Thymus (tissue), 11 donors: ENCODE measurements around the gene SMARCC1. TPM values are rescaled to one million over a fixed set of nuclear protein-coding genes. Genes with fewer than 3 reads are reported as not detected.

Experiments
- DNase-seq, 9 donors: peaks; one replicate each; pipeline ENCODE4 v3.0.0-alpha.2; 2013; ENCODE audit warnings: low spot score in 9 of 9, low read depth in 6 of 9, missing footprints in 1 of 9
- H3K27ac ChIP-seq, 2 donors: one replicate each; pipeline ENCODE4 v1.5.1; 2013; ENCODE audit warnings: control low read depth in 1 of 2, low read depth in 1 of 2, low read length in 1 of 2, mild to moderate bottlenecking in 1 of 2, moderate library complexity in 1 of 2
- H3K27me3 ChIP-seq, 2 donors: one replicate each; pipeline ENCODE4 v1.5.1; 2013; ENCODE audit warnings: low read length in 1 of 2; ENCODE audit not compliant: control insufficient read depth in 2 of 2, insufficient read depth in 1 of 2
- H3K36me3 ChIP-seq, 2 donors: one replicate each; pipeline ENCODE4 v1.5.1; 2013; ENCODE audit warnings: low read length in 1 of 2, mild to moderate bottlenecking in 1 of 2, moderate library complexity in 1 of 2; ENCODE audit not compliant: control insufficient read depth in 2 of 2, insufficient read depth in 2 of 2
- H3K4me1 ChIP-seq, 2 donors: one replicate each; pipeline ENCODE4 v1.5.1; 2013; ENCODE audit warnings: low read length in 2 of 2; ENCODE audit not compliant: control insufficient read depth in 2 of 2, insufficient read depth in 2 of 2
- H3K4me3 ChIP-seq, 2 donors: one replicate each; pipeline ENCODE4 v1.5.1; 2013; ENCODE audit warnings: low read length in 2 of 2, control low read depth in 1 of 2, mild to moderate bottlenecking in 1 of 2
- H3K9me3 ChIP-seq, 2 donors: one replicate each; pipeline ENCODE4 v1.5.1; 2013; ENCODE audit warnings: low read length in 1 of 2, mild to moderate bottlenecking in 1 of 2; ENCODE audit not compliant: control insufficient read depth in 2 of 2, insufficient read depth in 1 of 2
- WGBS: extraction: QIAGEN DNeasy Blood & Tissue Kit; methylation state at CpG from one replicate; pipeline ENCODE4 v1.1.7; 2013; 5-methylcytosine and 5-hydroxymethylcytosine counted together
- polyA plus RNA-seq: library from polyadenylated mRNA; stranded (reverse); fragments of 200-250 nt; gene quantifications from one replicate; pipeline ENCODE4 v1.2.3, GENCODE V29; 2013
- total RNA-seq: library from RNA; stranded (reverse); fragments of 120-200 nt; gene quantifications from one replicate; pipeline ENCODE4 v1.2.4, GENCODE V29; 2013
- donor health status: healthy.

Gene SMARCC1
- total and polyA plus RNA-seq, 2 donors: 19.9 to 35.6 TPM

DNA sequence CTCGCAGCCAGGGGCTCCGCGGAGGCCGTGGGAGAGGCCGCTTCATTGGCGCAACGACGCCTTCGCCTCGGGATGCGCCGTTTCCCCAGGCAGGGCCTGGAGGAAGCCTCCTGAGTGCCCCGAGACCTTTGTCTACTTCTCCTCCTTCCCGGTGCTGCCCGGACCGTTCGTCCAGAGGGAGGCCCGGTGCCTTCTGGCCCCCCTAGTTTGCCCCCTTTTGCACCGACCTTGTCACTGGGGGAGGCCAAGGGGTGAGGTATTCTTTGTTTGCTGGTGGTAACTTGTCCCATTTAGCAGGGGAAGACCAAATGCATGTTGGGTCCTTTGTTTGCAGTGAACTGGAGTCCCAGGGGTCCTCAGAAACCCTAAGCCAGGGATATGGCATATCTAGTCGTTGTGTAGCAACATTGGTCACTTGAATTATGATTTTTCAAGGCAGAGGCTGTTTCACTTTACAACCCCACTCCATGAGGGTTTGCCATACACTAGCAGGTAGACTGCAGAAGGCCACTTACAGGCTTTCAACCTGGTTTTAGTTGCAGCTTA is 21.9 kb upstream of the SMARCC1 start:
- under 1% methylated on average over 20 of the region's 20 CpGs for WGBS
- DNase-seq: peak in 5 of 9 donors; percentile 13 to 66 (median 37)
- peak overlapping the region; percentile 70 to 98 for H3K27ac ChIP-seq
- H3K36me3 ChIP-seq: peaks cover 9 to 30% of the 10 kb centered on the region in 2 donors
- no peaks in the 10 kb centered on the region for H3K9me3 ChIP-seq
- H3K27me3 ChIP-seq: no peaks in the 10 kb centered on the region
- H3K4me3 ChIP-seq: peak overlapping the region; percentile 86 to 99
- peaks cover 6 to 16% of the 10 kb centered on the region in 2 donors for H3K4me1 ChIP-seq

DNA sequence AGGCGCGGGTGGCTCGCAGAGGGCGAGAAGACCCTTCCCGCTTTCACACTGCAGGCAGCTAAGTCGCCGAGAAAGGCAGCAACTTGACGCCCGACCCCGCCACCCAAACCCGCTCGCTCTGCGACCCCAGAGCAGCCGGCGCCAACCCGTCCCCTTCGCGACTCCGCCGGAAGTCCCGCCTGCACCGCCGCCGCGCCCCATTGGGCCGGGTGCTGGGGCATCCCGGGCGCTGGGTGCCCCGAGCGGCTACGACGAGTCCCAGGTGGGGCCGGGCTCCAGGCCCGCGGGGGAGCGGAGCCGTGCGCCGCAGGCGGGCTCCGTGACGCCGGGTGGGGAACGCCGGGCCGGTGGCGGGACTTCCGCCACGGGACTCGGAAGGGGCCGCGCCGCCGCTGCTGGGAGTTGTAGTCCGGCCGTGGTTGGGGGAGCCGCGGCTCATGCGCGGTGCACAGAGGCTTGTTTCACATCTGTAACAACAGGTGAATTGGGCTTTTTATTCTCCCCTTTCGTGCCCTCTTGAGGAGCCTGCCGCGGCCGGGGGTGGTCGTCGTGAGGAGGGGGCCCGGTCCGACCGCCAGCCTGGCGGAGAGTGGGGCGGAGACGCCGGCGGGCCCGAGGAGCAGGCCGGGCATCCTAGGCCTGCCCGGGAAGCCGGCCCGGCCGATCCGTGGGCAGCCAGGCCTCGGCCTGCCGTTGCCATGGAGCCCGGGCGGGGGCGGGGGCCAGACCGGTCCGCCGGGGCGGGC is 21.2 kb upstream of the SMARCC1 start, which contains the start of gene DHX30:
Gene DHX30, plus strand, starts transcription at position 405 of the 746 bp plus-strand sequence. CDS start 7,546 bp downstream, outside the sequence.
- peak in 8 of 9 donors; percentile 67 to 91 (median 79) for DNase-seq
- under 1% methylated on average over 90 of the region's 90 CpGs for WGBS
- peaks cover 6 to 16% of the 10 kb centered on the region in 2 donors for H3K4me1 ChIP-seq
- H3K4me3 ChIP-seq: peak within 1 kb of the TSS; percentile 86 to 99
- H3K36me3 ChIP-seq: peaks cover 4 to 26% of the 10 kb centered on the region in 2 donors
- H3K9me3 ChIP-seq: no peaks in the 10 kb centered on the region
- no peaks in the 10 kb centered on the region for H3K27me3 ChIP-seq
- H3K27ac ChIP-seq: peak within 1 kb of the TSS; percentile 91 to 98

DNA sequence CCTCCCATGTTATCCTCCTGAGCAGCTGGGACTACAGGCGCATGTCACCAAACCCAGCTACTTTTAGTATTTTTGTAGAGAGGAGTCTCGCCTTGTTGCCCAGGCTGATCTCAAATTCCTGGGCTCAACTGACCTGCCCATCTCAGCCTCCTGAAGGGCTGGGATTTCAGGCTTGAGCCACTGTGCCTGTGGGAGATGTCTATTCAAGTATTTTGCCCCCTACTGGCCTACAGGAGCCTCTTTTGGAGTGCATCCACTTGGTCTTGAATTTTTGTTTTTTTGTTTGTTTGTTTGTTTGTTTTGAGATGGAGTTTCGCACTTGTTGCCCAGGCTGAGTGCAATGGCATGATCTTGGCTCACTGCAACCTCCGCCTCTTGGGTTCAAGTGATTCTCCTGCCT is 18.0 kb upstream of the SMARCC1 start:
- Histone ChIP-seq H3K36me3 (no peaks in the 10 kb centered on the region), H3K27me3 (no peaks in the 10 kb centered on the region), H3K4me1 (peaks cover 6 to 16% of the 10 kb centered on the region in 2 donors), H3K4me3 (no peak overlapping the region), H3K9me3 (no peaks in the 10 kb centered on the region), H3K27ac (no peak overlapping the region)
- WGBS: 97% methylated on average over 4 of the region's 4 CpGs
- DNase-seq: no peak

DNA sequence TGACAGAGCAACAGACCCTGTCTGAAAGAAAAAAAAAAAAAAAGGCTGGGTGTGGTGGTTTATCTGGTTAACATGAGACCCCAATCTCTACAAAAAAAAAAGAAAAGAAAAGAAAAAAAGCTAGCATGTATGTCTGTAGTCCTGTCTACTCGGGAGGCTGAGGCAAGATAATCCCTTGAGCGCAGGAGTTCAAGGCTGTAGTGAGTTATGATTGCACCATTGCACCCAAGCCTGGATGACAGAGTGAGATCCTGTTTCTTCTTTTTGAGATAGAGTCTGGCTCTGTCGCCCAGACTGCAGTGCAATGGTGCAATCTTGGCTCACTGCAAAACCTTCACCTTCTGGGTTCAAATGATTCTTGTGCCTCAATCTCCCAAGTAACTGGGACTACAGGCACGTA is 12.9 kb upstream of the SMARCC1 start:
- WGBS: 93% methylated on average over 4 of the region's 4 CpGs

DNA sequence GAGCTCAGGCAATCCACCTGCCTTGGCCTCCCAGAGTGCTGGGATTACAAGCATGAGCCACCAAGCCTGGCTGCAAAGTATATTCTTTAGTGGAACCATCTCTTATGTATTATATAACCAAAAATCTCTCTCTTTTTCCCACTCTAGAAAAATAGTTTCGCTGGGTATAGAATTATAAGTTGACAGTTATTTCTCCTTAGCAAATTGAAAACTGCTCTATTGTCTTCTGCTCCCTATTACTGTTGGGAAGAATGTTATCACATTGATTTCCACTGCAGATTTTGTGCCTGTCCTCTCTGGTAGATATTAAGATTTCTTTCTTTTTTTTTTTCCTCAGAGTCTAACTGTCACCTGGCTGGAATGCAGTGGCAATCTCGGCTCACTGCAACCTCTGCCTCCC is 11.0 kb upstream of the SMARCC1 start:
- WGBS: over 99% methylated on average over 2 of the region's 2 CpGs
- Histone ChIP-seq H3K27ac (no peak overlapping the region), H3K27me3 (no peaks in the 10 kb centered on the region), H3K36me3 (no peaks in the 10 kb centered on the region), H3K9me3 (peaks cover 0 to 13% of the 10 kb centered on the region in 2 donors), H3K4me3 (no peak overlapping the region), H3K4me1 (peaks cover 0 to 3% of the 10 kb centered on the region in 2 donors)
- no peak for DNase-seq

More for the DNA sequence above, 12.9 kb upstream of the SMARCC1 start:
- DNase-seq: no peak
- H3K27me3 ChIP-seq: no peaks in the 10 kb centered on the region
- peaks cover 0 to 13% of the 10 kb centered on the region in 2 donors for H3K9me3 ChIP-seq
- no peaks in the 10 kb centered on the region for H3K36me3 ChIP-seq
- H3K4me3 ChIP-seq: no peak overlapping the region
- no peak overlapping the region for H3K27ac ChIP-seq
- H3K4me1 ChIP-seq: no peaks in the 10 kb centered on the region

DNA sequence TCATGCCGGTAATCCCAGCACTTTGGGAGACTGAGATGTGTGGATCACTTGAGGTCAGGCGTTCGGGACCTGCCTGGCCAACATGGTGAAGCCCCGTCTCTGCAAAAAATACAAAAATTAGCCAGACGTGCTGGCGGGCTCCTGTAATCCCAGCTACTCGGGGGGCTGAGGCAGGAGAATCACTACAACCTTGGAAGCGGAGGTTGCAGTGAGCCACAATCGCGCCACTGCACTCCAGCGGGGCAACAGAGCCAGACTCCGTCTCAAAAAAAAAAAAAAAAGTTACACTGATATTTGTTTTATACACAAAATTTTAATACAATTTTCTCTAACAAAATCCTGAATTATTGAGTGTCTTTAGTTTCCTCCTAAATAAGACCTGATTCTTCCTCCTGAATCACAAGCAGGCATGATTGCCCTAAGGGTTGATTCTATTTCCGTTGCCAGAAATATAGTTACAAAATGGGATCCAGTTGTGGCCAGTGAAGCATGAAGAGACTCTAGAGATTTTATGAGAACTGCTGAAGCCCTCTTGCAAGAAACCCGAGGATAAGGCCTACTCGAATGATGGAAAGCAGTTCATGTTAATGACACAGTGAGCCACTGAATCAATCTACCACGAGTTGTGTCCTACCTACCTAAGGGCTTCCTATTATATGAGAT is 9.6 kb upstream of the SMARCC1 start:
- Histone ChIP-seq H3K36me3 (no peaks in the 10 kb centered on the region), H3K4me1 (peaks cover 0 to 3% of the 10 kb centered on the region in 2 donors), H3K27me3 (no peaks in the 10 kb centered on the region), H3K9me3 (peaks cover 0 to 13% of the 10 kb centered on the region in 2 donors), H3K4me3 (no peak overlapping the region), H3K27ac (no peak overlapping the region)
- no peak for DNase-seq
- 97% methylated on average over 16 of the region's 16 CpGs for WGBS

DNA sequence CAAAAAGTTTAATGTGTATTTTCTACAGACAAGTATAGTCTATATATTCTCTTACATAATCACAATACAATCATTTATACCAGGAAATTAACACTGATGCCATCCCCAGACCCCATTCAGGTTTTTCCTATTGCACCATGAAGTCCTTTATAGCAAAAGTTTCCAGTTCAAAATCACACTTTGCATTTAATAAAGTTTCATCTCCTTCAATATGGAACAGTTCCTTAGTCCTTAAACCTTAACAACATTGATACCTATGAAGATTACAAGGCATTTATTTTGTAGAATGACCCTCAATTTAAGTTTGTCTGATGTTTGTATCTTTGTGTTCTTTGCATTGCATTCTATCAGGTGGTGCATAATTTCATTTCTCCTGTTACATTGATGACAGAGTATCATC is 2.0 kb upstream of the SMARCC1 start:
- H3K4me3 ChIP-seq: no peak overlapping the region
- H3K4me1 ChIP-seq: peaks cover 7 to 18% of the 10 kb centered on the region in 2 donors
- no peaks in the 10 kb centered on the region for H3K9me3 ChIP-seq
- H3K27ac ChIP-seq: no peak overlapping the region
- H3K27me3 ChIP-seq: no peaks in the 10 kb centered on the region
- peaks cover 0 to 4% of the 10 kb centered on the region in 2 donors for H3K36me3 ChIP-seq
- no peak for DNase-seq

DNA sequence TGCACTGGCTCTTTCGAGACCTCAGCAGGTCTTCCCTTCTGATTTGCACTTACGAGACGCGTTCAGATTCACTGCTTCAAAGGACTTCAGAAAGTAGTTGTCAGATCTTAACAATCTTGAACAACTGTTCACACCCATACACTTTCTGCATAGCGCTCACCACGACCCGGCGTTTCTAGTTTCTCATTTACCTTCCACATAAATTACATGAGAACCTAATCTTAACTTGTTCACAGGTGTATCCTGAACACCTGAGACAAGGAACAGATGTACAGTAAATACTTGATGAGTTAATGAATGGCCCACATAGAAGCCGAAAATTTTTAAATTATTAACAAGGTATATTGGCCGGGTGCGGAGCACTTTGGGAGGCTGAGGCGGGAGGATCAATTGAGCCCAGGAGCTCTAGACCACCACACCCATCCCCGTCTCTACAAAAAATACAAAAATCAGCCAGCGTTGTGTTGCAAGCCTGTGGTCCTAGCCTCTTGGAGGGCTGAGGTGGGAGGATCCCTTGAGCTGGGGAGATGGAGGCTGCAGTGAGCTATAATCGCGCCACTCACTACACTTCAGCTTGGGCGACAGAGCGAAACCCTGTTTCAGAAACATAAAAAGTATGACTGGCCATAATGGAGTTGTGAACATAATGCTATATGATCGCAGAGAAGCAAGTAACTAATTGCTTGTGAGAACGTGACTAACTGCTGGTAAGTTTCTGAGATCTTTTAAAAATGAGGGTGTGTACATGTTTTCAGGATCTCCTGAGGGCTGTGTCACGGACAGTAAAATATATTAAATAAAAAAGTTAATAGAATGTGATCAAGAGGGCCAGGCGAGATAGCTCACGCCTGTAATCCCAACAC is 984 bp upstream of the SMARCC1 start:
- Histone ChIP-seq H3K36me3 (peaks cover 0 to 9% of the 10 kb centered on the region in 2 donors), H3K27me3 (no peaks in the 10 kb centered on the region), H3K27ac (peak overlapping the region; percentile 96 to 97), H3K4me3 (peak overlapping the region; percentile 75 to 79), H3K4me1 (peaks cover 9 to 18% of the 10 kb centered on the region in 2 donors), H3K9me3 (no peaks in the 10 kb centered on the region)
- peak in 2 of 9 donors; percentile 44 to 48 for DNase-seq
- WGBS: 68% methylated on average over 23 of the region's 23 CpGs
